22Rv1 (cell line): ENCODE measurements around the gene ATXN2L.

ENCODE experiments used
- ZFX ChIP-seq: fragments of 450-650 bp; IDR thresholded peaks from 2 replicates; pipeline ENCODE4 v1.6.1; 2017; ENCODE audit warnings: antibody characterized with exemption, borderline replicate concordance
- TF ChIP-seq, protein P1 (sequence below): fragments of 450-650 bp; IDR thresholded peaks from 2 replicates; pipeline ENCODE4 v1.5.1; 2017; ENCODE audit warnings: mild to moderate bottlenecking

DNA sequence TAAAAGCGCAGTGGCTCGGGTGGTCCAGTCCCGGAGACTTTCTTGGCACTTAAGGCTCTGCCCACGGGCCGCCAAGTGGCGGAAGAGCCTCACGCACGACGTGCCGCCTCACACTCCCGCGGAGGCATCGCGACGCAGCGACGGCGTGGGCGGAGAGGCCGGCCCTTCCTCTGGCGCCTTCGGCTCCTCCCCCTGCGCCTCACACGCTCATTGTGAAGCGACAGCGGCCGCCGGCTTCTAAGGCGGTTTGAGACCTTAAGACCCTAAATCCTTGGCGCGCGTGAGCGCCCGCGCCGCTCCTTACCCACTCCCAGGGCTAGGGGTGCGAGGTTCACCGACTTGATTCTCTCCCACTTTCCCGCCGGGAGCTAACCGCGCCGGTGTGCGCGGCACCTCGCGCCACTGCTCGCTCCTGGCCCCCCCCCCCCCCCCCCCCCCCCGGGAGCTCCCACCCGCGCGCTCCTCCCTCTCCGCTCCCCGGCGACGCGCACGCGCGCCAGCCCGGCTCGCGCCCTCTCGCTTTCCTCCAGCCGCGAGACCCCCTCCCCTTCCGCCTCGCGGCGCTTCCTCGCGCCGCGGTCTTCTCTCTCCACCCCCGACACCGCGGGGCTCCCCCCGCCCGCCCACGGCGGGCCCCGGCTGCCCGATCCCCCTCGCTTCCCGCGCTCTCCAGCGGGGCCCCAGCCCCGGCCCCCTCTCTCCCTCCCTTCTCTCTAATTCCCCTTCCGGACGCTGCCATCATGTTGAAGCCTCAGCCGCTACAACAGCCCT, at the start of gene ATXN2L:
- TF ChIP-seq, protein P1, sequence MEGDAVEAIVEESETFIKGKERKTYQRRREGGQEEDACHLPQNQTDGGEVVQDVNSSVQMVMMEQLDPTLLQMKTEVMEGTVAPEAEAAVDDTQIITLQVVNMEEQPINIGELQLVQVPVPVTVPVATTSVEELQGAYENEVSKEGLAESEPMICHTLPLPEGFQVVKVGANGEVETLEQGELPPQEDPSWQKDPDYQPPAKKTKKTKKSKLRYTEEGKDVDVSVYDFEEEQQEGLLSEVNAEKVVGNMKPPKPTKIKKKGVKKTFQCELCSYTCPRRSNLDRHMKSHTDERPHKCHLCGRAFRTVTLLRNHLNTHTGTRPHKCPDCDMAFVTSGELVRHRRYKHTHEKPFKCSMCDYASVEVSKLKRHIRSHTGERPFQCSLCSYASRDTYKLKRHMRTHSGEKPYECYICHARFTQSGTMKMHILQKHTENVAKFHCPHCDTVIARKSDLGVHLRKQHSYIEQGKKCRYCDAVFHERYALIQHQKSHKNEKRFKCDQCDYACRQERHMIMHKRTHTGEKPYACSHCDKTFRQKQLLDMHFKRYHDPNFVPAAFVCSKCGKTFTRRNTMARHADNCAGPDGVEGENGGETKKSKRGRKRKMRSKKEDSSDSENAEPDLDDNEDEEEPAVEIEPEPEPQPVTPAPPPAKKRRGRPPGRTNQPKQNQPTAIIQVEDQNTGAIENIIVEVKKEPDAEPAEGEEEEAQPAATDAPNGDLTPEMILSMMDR = no peak
- TF ChIP-seq ZFX = no peak
